Heart left ventricle (tissue), 13 donors: ENCODE data around the gene CDH23.

Experiments
- CTCF ChIP-seq, 12 donors: fragments of 200-600 bp; sonication (generic) in 4 of 12; IDR thresholded peaks; one replicate each; pipeline versions ENCODE4 v1.5.0 to v1.8.0; 2018 to 2022; ENCODE audit warnings: antibody characterized with exemption in 12 of 12, mild to moderate bottlenecking in 5 of 12
- POLR2A ChIP-seq, 2 donors: fragments of 450-650 bp; IDR thresholded peaks; one replicate each; pipeline ENCODE4 v1.6.1; 2017; ENCODE audit warnings: antibody characterized with exemption in 2 of 2, mild to moderate bottlenecking in 2 of 2, moderate library complexity in 2 of 2
- donor health status: ischemic (EF 13 %, LVEDD 7.1; RV severe dilation, severe dysfunction).
- donor health status: DM: no; HTN: yes; CAD: no.
- donor health status: DM: no; HTN: no; CAD: no.
- donor health status: ischemic (EF 25% LVEDD 6.9; RV normal size, moderate dysfunction).
- donor health status: ischemic (EF 25% LVEDD 5.7; RV mildly dilated, moderate dysfunction).
- donor health status: ischemic (EF 35%, LVEDD 5.7; RV mildly dilated, moderate dysfunction).
- donor health status: nonischemic (EF 11% LVEDD 7.7; RV severe dilation, severe dysfunction).
- donor health status: DM: yes; HTN: yes; CAD: no.
- donor health status: PGD.
- donor health status: ischemic (EF 29% LVEDD 5.4; RV normal size, mild dysfunction).
- donor health status: nonischemic (EF 23%, LVEDD 6.1; RV moderate dilation, normal function).

- TF ChIP-seq POLR2A (IDR thresholded peaks at IDR 0.05): no peak
- TF ChIP-seq CTCF (IDR thresholded peaks at IDR 0.05): no peak
Measured at GRCh38 chr10:71513540-71513853, 116.8 kb downstream of the CDH23 start.
